ENCODE results near the gene PLEKHG4.

DNA sequence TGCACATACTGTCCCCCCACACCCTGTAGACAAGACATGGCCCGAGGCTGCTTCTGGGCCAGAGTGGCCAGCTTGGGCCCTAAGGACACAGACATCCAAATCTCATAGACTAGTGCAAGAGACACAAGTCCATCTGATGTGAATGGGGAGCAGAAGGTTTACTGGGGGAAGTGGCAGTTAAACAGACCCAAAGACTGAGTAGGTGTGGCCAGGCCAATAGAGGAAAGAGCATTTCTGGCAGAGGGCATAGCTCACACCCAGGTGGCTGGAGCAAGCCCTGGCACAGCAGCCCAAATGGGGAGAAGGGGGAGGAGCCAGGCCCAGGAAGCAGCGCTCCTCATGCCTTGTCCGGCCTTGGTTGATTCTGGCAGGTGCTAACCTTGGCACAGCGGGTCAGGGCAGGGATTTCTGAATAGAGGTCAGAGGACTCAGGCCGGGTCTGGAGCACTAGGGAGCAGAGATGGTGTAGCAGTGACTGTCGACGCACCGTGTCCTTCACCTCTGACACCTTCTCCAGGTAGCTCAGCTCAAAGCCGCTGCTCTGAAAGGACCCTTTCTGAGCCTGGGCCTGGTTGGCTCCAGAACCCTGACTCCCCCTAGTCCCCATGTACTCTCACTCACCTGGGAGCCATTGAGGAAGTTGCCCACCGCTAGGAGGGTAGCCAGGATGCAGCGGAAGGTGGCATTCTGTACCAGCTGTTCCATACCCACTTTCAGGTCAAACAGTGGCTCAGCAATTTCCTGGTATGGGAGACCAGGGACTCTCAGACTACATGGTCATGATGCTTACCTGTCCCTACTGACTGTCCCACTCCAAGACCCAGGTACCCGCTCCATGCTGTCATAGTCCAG, 48.3 kb upstream of the PLEKHG4 start:
- TF ChIP-seq POLR2AphosphoS5 (IDR thresholded peaks at IDR 0.05; ENCODE audit: low read depth, low read length) (peak; percentile 15), POLR2A (IDR thresholded peaks at IDR 0.05; ENCODE audit: low read depth, low read length) (no peak)

Measured in GM12891 (cell line).